B cell (primary cell): ENCODE results near the gene ZDHHC4.

Experiments
- CTCF ChIP-seq: fragments of 200-600 bp; IDR thresholded peaks from one replicate; pipeline ENCODE4 v1.8.0; 2022; ENCODE audit warnings: antibody characterized with exemption, mild to moderate bottlenecking
- EZH2 ChIP-seq: IDR thresholded peaks from 2 replicates; pipeline ENCODE4 v1.6.1; 2012; ENCODE audit warnings: borderline replicate concordance, low read depth, mild to moderate bottlenecking, moderate library complexity, low read length; ENCODE audit not compliant: insufficient read depth, poor library complexity, severe bottlenecking

- TF ChIP-seq CTCF (no peak), EZH2 (no peak)
Observed at GRCh38 chr7:6621195-6622133, 44.2 kb downstream of the ZDHHC4 start.
